Coronary artery (tissue), 2 donors: Measurements from ENCODE around the gene JUNB.

Experiments used
- DNase-seq: peaks from one replicate; pipeline ENCODE4 v3.0.0-alpha.2; 2017; ENCODE audit warnings: low spot score
- H3K27ac ChIP-seq, 2 donors: fragments of 200-600 bp; sonication (generic); one replicate each; pipeline ENCODE4 v1.5.1; 2016 to 2019
- H3K4me3 ChIP-seq: fragments of 200-600 bp; sonication (generic); 2 replicates; pipeline ENCODE4 v1.5.1; 2016; ENCODE audit warnings: mild to moderate bottlenecking, moderate library complexity
- CTCF ChIP-seq: fragments of 200-600 bp; sonication (generic); IDR thresholded peaks from one replicate; pipeline ENCODE4 v1.5.1; 2019; ENCODE audit warnings: antibody characterized with exemption

JUNB gene

DNA sequence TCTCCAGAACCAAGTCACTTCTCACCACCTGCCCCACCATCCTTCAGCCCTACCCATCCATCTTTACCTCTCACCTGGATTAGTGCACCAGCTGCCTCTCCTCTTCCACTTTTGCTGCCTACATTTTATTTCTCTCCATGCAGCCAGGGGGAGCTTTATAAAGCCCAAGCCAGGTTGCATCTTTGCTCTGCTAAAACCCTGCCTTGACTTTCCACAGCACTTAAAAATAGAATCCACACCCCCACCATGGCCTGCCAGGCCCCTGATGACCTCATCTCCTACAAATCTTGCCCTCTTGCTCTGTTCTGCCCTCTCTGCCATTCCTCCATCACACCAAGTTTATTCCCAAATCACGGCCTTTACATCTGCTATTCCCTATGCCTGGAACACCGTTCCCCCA is 17.7 kb upstream of the JUNB start:
- TF ChIP-seq CTCF = no peak
- Histone ChIP-seq H3K4me3 (no peak overlapping the region), H3K27ac (peak overlapping the region in 1 of 2 donors; percentile 28)
- DNase-seq = no peak

GRCh38 chr19:12774588-12775555 is 16.4 kb upstream of the JUNB start, which contains the start of gene HOOK2:
HOOK2 (minus strand) TSS chr19:12775552; CDS start chr19:12775449, 103 bp downstream.
- no peak for TF ChIP-seq CTCF
- DNase-seq = peak; percentile 83
- H3K4me3 ChIP-seq = peak within 1 kb of the TSS; percentile 82
- H3K27ac ChIP-seq = peak within 1 kb of the TSS; percentile 70 to 83

- H3K4me3 ChIP-seq = peak overlapping the region; percentile 91
- DNase-seq = peak; percentile 92
- peak; percentile 94 for TF ChIP-seq CTCF
- peak overlapping the region; percentile 88 to 100 for H3K27ac ChIP-seq
Observed at GRCh38 chr19:12777217-12778016, 13.9 kb upstream of the JUNB start.

DNA sequence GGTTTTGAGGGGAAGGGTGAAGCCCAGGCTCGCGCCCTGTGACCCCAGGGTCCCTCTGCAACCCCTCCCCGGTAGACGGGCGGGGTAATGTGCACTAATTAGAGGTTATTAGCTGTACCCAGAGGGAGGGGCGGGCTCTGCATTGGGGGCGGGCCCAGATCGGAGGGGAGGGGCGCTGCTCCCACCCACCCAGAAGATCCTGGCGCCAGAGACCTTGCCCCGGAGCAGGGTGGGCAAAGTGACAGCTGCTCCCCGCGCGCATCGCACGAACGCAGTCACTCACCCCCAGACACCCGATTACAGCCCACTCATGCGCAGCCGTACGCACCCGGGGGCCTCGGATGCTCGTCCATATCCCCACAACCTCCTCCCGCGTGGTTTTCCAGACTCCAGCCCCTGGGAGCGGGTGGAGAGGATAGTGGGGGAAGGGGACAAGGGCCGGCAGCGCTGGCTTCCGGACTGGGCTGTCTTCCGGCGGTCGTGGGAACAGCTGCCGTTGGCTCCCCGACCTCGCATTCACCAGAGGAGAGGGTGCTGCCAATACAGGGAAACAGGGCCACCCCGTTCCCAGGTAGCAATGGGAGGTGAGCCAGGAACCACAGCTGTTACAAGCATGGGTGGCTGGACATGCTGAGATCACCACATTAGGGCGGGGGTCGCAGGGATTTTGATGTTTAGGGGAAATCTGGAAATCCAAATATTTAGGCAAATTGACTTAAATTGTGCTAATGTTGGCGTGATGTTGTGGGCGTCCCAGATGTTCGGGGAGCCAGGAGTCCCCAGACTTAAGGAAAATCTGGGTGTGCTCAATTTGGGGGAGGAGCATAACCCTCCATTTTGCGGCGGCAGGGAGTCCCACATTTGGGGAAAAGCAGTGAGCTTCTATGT is 13.0 kb upstream of the JUNB start:
- TF ChIP-seq CTCF = no peak
- H3K27ac ChIP-seq = peak overlapping the region; percentile 88 to 100
- H3K4me3 ChIP-seq = peak overlapping the region; percentile 91
- DNase-seq = peak; percentile 87

- peak overlapping the region; percentile 91 for H3K4me3 ChIP-seq
- no peak for DNase-seq
- TF ChIP-seq CTCF = no peak
- peak overlapping the region; percentile 88 to 100 for H3K27ac ChIP-seq
Observed at GRCh38 chr19:12778905-12779161, 12.5 kb upstream of the JUNB start.

- peak; percentile 90 for DNase-seq
- no peak for TF ChIP-seq CTCF
- Histone ChIP-seq H3K4me3 (peak overlapping the region; percentile 91), H3K27ac (peak overlapping the region; percentile 88 to 100)
Observed at GRCh38 chr19:12779162-12779993, 11.9 kb upstream of the JUNB start.
